Fibroblast of pulmonary artery (primary cell): ENCODE data around the gene CACNA1B.
"Not testable (repeated sequence)": the region's sequence is repeated elsewhere in the genome, so short reads cannot be mapped to it uniquely, and the experiment has no call there.

Source experiments
- DNase-seq: peaks from one replicate; pipeline ENCODE4 v3.0.0-alpha.2; 2010; ENCODE audit warnings: low read depth
- H3K4me3 ChIP-seq: replicated peaks from 2 replicates; pipeline ENCODE4 v1.5.1; 2011; ENCODE audit warnings: low read depth, mild to moderate bottlenecking, control low read depth, low read length, moderate library complexity
- TF ChIP-seq, protein P1 (sequence below): IDR thresholded peaks from 2 replicates; pipeline ENCODE4 v1.5.1; 2011; ENCODE audit warnings: mild to moderate bottlenecking, control low read depth, low read length, inconsistent platforms; ENCODE audit errors: missing control alignments

The CACNA1B gene

DNA sequence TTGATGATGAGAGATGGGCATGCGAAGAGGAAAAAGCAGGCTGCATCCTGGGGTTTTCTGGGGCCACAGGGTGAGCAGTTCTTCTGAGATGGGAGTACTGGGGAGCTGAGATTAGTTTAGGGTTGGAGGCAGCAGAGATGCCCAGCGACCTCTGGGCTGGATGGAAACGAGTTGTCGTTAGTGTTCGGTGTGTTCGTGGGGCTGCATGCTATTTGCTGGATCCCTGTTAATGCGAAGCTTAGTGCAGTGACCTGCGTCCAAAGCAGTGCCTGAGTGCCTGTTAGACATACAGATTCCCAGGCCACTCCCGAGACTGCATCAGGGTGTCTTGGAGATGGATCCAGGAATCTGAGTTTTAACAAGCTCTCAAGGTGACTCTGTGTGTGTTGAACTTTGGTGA lies 201.3 kb downstream of the CACNA1B start:
- TF ChIP-seq, protein P1, sequence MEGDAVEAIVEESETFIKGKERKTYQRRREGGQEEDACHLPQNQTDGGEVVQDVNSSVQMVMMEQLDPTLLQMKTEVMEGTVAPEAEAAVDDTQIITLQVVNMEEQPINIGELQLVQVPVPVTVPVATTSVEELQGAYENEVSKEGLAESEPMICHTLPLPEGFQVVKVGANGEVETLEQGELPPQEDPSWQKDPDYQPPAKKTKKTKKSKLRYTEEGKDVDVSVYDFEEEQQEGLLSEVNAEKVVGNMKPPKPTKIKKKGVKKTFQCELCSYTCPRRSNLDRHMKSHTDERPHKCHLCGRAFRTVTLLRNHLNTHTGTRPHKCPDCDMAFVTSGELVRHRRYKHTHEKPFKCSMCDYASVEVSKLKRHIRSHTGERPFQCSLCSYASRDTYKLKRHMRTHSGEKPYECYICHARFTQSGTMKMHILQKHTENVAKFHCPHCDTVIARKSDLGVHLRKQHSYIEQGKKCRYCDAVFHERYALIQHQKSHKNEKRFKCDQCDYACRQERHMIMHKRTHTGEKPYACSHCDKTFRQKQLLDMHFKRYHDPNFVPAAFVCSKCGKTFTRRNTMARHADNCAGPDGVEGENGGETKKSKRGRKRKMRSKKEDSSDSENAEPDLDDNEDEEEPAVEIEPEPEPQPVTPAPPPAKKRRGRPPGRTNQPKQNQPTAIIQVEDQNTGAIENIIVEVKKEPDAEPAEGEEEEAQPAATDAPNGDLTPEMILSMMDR: no peak
- DNase-seq: no peak

DNA sequence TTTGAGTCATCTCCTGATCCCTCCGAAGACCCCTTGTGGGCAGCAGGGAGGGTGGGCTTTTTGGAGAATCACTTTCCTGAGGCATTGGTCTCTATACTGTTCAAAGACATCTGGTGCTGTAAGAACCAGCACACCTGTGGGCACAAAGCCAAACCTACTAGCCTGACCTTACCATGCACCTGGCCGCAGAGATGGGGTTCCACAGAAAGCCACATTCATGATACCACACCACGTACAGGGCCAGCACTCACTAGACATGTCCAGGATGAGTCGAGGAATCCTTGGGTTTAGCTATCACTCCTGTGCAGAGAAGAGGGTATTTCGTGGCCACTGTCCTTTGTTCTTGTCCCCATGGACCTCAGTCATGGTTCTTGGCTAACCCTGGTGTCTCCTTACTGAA lies 203.4 kb downstream of the CACNA1B start:
- no peak for DNase-seq
- TF ChIP-seq, protein P1: no peak
- no peak overlapping the region for H3K4me3 ChIP-seq

More for the DNA sequence above, 201.3 kb downstream of the CACNA1B start:
- H3K4me3 ChIP-seq: no peak overlapping the region

DNA sequence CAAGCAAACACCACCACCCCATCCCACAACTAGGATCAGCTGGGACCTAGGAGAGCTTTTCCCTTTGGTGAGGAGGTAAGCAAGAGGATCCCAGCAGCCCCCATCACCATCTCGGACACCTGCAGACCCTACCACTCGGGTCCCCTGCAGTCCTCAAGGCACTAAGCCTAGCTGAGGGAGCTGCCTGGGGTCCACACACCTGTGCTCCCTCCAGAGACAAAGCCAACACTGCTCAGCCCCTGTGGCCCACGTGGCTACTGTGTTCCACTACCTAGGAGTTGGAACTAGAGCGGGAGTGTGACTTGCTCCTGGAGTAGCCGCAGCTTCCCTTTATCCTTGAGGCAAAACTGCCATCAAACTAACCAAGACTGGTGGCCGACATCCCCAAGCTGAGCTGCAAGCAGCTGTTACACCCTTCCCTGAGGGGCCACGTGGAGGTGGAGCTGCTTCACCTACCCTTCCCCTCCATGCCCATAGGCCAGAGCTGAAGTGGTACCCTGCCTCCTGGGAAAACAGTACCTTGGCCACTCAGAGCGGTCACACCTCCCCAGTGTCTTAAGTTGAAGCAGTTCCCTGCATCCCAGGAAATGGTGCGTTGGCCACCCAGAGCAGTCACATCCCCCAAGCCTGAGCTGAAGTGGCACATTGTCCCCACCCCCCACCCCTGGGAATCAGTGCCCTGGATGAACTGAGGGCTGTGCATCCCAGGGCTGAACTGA lies 205.5 kb downstream of the CACNA1B start:
- no peak overlapping the region for H3K4me3 ChIP-seq
- no peak for DNase-seq
- TF ChIP-seq, protein P1: no peak

DNA sequence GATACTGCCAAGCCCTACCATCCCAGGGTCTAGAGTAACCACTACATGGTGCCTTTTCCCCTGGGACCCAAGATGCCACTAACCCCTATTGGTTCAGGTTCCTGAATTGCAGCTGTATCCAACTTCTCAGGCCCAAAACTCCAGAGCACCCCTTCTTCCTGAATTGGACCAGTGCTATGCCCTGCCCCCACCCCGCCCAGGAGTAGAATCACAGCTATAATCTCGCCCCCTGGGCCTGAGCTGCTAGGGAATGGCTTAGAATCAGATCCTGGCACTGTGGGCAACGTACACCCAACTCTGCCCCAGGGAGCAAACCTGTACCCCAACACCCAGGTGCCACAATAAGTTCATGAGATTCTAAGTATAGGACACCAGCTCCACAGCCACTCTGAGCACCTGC lies 206.3 kb downstream of the CACNA1B start:
- no peak for DNase-seq
- TF ChIP-seq, protein P1: no peak
- H3K4me3 ChIP-seq: no peak overlapping the region

DNA sequence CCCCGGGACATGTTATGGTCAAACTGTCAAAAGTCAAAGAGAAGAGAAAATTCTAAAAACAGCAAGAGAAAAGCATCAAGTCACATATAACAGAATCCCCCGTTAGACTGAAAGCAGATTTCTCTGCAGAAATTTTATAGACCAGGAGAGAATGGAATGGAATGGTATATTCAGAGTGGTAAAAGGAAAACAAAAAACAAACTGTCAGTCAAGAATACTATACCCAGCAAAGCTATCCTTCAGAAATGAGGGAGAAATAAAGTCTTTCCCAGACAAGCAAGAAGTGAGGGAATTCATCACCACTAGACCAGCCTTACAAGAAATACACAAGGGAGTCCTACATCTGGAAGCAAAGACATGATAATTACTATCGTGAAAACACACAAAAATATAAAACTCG lies 208.0 kb downstream of the CACNA1B start:
- no peak for DNase-seq
- no peak overlapping the region for H3K4me3 ChIP-seq
- TF ChIP-seq, protein P1: no peak

DNA sequence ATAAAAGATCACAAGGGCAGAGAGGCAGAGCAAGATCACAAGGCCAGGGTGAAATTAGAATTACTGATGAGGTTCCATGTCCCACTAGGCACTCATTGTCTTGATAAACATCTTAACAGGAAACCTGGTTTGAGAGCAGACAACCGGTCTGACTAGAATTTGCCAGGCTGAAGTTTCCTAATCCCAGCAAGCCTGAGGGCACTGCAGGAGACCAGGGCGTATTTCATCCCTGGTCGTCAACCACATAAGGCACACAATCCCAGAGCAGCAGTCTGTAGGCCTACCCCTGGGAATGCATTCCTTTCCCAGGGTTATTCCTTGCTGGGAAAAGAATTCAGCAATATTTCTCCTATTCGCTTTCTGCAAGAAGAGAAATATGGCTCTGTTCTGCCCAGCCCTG lies 214.5 kb downstream of the CACNA1B start:
- DNase-seq, H3K4me3 ChIP-seq: not testable (repeated sequence)

DNA sequence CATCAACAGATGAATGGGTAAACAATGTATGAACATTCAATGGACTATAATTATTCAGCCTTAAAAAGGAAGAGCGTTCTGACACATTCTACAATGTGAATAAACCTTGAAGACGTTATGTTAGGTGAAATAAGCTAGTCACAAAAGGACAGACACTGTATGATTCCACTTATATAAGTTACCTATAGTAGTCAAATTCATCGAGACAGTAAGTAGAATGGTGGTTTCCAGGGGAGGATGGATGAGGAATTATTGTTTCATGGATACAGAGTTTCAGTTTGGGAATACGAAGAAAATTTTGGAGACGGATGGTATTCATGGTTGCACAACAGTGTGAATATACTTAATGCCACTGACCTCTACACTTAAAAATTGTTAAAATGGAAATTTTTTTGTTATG lies 216.4 kb downstream of the CACNA1B start:
- TF ChIP-seq, protein P1: no peak
- DNase-seq: no peak
- no peak overlapping the region for H3K4me3 ChIP-seq
